Right renal cortex interstitium (tissue), 3 donors: ENCODE measurements around the gene ATP11A. TPM values are rescaled to one million over a fixed set of nuclear protein-coding genes. Genes with fewer than 3 reads are reported as not detected.

ENCODE experiments used
- DNase-seq, 3 donors: peaks; one replicate each; pipeline ENCODE4 v3.0.0-alpha.2; 2013; ENCODE audit warnings: low read depth in 3 of 3, low spot score in 2 of 3
- polyA plus RNA-seq, 3 donors: library from polyadenylated mRNA; unstranded; fragments of 120-200 nt; gene quantifications; one replicate each; pipeline ENCODE4 v1.2.1, GENCODE V29; 2013; ENCODE audit not compliant: insufficient read length in 3 of 3

The ATP11A gene
- polyA plus RNA-seq, 3 donors: 34.8 to 39.4 (median 37.3) TPM

- no peak for DNase-seq
Observed at GRCh38 chr13:112738606-112739005, 48.8 kb downstream of the ATP11A start.

GRCh38 chr13:112740502-112741131 is 50.8 kb downstream of the ATP11A start:
- no peak for DNase-seq

- no peak for DNase-seq
Observed at GRCh38 chr13:112741185-112741755, 51.4 kb downstream of the ATP11A start.

- DNase-seq: no peak
Observed at GRCh38 chr13:112741835-112742570, 52.2 kb downstream of the ATP11A start.

- DNase-seq: no peak
Observed at GRCh38 chr13:112742583-112742982, 52.7 kb downstream of the ATP11A start.

- DNase-seq: no peak
Observed at GRCh38 chr13:112743451-112744167, 53.8 kb downstream of the ATP11A start.

- no peak for DNase-seq
Observed at GRCh38 chr13:112744168-112745021, 54.6 kb downstream of the ATP11A start.

- DNase-seq: no peak
Observed at GRCh38 chr13:112746044-112746443, 56.2 kb downstream of the ATP11A start.

GRCh38 chr13:112747256-112747655 is 57.4 kb downstream of the ATP11A start:
- no peak for DNase-seq

- DNase-seq: no peak
Observed at GRCh38 chr13:112748947-112749735, 59.3 kb downstream of the ATP11A start.

- no peak for DNase-seq
Observed at GRCh38 chr13:112750570-112750969, 60.7 kb downstream of the ATP11A start.

- no peak for DNase-seq
Observed at GRCh38 chr13:112751617-112752016, 61.8 kb downstream of the ATP11A start.

- no peak for DNase-seq
Observed at GRCh38 chr13:112752211-112752610, 62.4 kb downstream of the ATP11A start.

- DNase-seq: no peak
Observed at GRCh38 chr13:112752711-112753541, 63.1 kb downstream of the ATP11A start.

- DNase-seq: no peak
Observed at GRCh38 chr13:112753833-112754232, 64.0 kb downstream of the ATP11A start.

GRCh38 chr13:112754281-112755025 is 64.6 kb downstream of the ATP11A start:
- DNase-seq: no peak

GRCh38 chr13:112755331-112755730 is 65.5 kb downstream of the ATP11A start:
- no peak for DNase-seq

- DNase-seq: no peak
Observed at GRCh38 chr13:112756081-112756480, 66.2 kb downstream of the ATP11A start.
